OCI-LY3 (cell line): ENCODE results near the gene EIF4E.

Experiments used
- CTCF ChIP-seq: fragments of 200-600, 300-600 bp; sonication (generic); IDR thresholded peaks from 2 replicates; pipeline ENCODE4 v1.5.1; 2014; ENCODE audit warnings: antibody characterized with exemption, low read length, low read depth
- EZH2phosphoT487 ChIP-seq: fragments of 200-600 bp; shearing (Covaris generic); IDR thresholded peaks from 2 replicates; pipeline ENCODE4 v1.6.1; 2018; ENCODE audit warnings: antibody characterized with exemption, mixed run types, low read depth

DNA sequence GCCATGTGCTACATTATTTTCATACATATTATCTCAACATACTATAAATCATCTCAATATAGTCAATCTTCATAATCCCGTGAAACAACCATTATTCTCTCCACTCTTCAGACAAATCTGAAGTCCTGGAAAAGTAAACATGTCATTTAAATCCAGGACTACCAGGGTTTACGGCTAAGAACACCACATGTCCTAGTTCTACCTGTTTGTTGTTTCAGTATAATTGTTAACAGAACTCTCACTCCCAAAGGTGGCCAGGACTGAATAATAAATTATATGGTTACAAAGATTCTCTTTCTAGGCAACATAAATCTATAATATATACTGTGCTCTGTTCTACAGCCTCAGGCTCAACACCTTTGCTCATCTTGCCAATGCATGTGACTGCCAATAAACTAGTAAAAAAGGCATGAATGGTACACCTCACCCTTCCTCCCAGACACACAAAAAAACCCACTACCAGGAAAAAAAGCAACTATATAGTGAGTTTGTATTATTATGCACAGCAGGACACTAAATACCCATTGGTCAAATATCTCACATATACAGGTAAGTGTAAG, 20.1 kb downstream of the EIF4E start:
- no peak for TF ChIP-seq EZH2phosphoT487
- TF ChIP-seq CTCF: no peak
